Measurements from ENCODE around the gene SRPK2.
"Not testable (repeated sequence)": the region's sequence is repeated elsewhere in the genome, so short reads cannot be mapped to it uniquely, and the experiment has no call there.

SRPK2 gene

DNA sequence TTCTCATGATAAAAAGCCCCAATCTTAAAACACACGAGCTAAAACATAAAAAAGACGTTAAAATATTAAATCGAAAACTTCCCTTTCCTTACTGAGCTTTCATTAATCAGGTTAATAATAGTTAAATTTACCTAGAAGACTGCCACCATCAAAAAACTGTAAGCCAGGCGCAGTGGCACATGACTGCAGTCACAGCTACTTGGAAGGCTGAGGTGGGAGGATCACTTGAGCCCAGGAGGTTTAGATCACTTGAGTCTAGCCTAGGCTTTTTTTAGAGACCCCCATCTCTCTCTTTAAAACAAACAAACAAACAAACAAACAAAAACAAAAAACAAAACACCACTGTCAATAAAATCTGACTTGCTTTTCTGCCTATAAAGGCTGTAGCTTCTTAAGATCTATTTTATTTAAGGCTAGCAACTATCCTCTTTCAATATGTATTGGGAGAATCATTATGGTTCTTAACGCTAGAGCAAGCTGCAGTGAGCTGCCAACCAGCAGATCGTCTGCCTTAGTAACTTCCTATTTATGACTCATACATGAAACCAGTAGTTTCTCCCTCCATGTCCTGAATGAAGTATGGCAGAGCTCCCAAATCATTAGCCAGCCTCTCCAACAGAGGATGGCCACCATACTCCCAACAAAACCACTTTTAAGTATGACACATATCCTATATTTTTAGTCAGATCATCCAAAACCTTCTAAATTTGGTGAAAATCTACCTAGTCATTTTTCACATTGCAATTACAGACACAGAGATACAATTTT is 163.7 kb downstream of the SRPK2 start:
- DNase-seq (ENCODE audit: low read depth), result peak; percentile 76

GRCh38 chr7:105222953-105223352 is 165.8 kb downstream of the SRPK2 start:
- no peak for DNase-seq (ENCODE audit: low read depth)

GRCh38 chr7:105219771-105220160 is 169.0 kb downstream of the SRPK2 start:
- DNase-seq (ENCODE audit: low read depth), result no peak

GRCh38 chr7:105218939-105219770 is 169.6 kb downstream of the SRPK2 start:
- DNase-seq (ENCODE audit: low read depth), result no peak

DNA sequence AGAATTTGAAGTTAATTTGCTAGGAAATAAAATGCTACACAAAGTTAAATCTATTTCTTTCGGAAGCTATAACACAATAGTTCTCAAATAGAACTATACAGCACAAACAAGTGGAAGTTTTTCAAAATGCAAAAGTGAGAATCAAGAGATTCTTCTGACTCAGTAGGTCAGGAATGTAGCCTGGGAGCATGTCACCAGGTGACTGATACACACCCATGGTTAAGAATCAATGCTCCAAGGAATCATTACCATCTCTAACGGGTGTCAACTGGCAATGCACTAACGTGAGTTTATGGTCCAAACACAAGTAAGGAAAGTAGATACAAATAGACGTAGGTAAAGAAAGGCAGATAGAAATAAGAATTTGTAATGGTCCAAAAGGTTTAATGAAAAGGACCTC is 170.5 kb downstream of the SRPK2 start:
- DNase-seq (ENCODE audit: low read depth), result no peak

GRCh38 chr7:105216786-105217185 is 171.9 kb downstream of the SRPK2 start:
- DNase-seq (ENCODE audit: low read depth), result no peak

DNA sequence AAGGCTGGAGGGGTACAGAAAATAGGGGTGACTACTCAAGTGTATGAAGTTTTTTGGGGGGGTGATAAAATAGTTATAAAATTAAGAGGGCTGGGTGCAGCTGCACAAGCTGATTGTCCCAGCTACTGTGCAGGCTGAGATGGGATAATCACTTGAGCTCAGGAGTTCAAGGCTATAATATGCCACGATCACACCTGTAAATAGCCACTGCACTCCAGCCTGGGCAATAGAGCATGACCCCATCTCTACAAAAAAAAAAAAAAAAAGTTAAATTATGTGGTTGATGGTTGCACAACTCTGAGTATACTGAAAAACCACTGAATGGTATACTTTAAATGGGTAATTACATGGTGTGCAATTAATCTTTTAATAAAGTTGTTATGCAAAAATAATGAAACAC is 172.9 kb downstream of the SRPK2 start:
- DNase-seq (ENCODE audit: low read depth), result no peak

DNA sequence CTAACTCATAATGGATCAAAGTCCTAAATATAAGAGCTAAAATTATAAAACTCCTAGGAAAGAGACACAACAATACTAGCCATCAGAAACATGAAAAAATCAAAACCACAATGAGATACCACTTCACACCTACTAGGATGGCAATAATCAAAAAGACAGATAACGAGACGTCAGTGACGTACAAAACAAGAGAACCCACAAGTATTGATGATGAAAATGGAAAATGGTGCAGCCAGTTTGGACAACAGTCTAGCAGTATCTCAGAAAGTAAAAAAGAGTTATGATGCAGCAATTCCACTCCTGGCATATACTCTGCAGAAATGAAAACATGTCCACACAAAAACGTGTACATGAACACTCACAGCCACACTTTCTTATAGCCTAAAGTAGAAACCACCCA is 173.5 kb downstream of the SRPK2 start:
- DNase-seq (ENCODE audit: low read depth), result no peak

- DNase-seq (ENCODE audit: low read depth), result no peak
These were observed 175.1 kb downstream of the SRPK2 start for GRCh38 chr7:105213611-105214010.

DNA sequence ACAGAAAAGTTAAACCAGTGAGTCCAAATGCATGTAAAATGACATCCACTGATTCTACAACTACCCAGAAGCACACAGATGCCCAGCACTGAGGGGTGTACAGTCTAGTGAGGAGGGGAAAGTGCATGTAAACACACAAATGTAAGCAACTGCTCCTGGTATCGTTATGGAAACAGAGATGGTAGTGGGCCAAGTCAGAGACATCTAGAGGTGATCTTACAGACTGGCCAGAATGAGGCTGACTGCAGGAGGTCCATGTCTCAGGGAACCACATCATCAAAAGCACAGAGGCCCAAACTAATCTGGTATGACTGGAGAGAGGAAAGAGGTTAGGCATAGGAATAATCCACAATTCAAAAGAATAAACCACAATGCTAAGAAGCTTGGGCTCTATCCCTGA is 176.5 kb downstream of the SRPK2 start:
- DNase-seq (ENCODE audit: low read depth), result no peak

DNA sequence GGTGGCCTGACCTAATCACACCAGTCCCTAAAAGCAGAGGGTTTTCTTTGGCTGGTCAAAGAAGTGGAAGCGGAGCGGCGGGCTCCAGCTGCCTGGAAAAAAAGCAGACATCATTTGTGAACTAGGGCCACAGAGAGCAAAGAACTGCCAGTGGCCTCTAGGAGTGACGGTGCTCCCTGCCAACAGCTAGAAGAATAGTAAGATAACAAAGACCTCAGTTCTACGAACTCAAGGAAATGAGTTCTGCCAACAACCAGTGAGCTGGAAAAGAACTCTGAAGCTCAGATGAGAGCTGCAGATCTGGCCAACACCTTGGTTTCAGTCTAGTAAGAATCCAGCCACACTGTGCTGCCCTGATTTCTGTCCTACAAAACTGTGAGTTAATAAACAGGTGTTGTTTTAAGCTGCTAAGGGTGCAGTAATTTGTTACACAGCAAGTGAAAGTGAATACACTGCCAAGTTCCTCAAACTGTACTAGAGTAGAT is 178.0 kb downstream of the SRPK2 start:
- DNase-seq (ENCODE audit: low read depth), result no peak

GRCh38 chr7:105209870-105210269 is 178.9 kb downstream of the SRPK2 start:
- no peak for DNase-seq (ENCODE audit: low read depth)

DNA sequence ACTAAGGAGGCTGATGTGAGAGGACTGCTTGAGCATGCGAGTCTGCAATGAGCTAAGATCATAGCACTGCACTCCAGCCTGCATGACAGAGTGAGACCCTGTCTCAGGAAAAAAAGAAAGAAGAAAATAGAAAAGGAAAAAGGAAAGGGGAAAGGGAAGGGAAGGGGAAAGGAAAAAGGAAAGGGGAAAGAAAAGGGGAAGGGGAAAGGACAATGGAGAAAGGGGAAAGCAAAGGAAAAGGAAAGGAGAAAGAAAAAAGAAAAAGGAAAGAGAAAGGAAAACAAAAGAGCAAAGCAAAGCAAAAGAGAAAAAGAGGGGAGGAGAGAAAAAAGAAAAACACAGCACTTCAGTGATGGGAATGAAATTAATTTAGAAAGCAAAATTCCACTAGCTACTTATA is 179.3 kb downstream of the SRPK2 start:
- DNase-seq (ENCODE audit: low read depth), result no peak

- no peak for DNase-seq (ENCODE audit: low read depth)
These were observed 181.7 kb downstream of the SRPK2 start for GRCh38 chr7:105206985-105207384.

DNA sequence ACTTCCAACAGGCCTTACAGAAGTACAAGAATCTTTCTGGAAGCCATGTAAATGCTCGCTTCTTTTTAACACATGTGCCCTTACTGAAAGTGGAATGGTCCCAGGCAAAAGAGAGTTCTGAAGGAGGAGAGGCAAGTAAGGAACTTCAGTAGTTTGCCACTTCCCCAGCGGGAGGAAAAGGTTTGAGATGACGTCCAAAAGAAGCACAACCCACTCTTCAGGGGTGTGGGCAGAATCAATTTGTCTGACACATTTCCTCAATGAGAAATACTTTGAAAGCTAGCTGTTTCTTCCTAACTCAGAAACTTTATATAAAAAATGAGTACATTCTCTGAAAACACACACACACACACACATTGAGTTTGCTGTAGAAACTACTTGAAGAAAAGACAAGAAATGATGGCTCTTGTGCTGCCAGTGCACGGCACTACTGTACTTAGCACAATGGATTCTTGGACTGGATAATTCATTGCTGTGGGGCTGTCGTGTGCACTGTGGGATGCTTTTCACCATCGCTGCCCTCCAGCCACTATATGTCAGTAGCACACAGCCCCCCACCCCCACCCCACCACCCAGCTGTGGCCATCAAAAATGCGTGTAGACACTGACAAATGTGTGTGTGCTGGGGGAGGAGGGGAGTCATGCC is 183.0 kb downstream of the SRPK2 start:
- DNase-seq (ENCODE audit: low read depth), result no peak

GRCh38 chr7:105204953-105205352 is 183.8 kb downstream of the SRPK2 start:
- no peak for DNase-seq (ENCODE audit: low read depth)

GRCh38 chr7:105204520-105204919 is 184.2 kb downstream of the SRPK2 start:
- DNase-seq (ENCODE audit: low read depth), result no peak

- DNase-seq (ENCODE audit: low read depth), result no peak
These were observed 186.1 kb downstream of the SRPK2 start for GRCh38 chr7:105202616-105203015.

- DNase-seq (ENCODE audit: low read depth), result no peak
These were observed 189.3 kb downstream of the SRPK2 start for GRCh38 chr7:105199386-105199785.

DNA sequence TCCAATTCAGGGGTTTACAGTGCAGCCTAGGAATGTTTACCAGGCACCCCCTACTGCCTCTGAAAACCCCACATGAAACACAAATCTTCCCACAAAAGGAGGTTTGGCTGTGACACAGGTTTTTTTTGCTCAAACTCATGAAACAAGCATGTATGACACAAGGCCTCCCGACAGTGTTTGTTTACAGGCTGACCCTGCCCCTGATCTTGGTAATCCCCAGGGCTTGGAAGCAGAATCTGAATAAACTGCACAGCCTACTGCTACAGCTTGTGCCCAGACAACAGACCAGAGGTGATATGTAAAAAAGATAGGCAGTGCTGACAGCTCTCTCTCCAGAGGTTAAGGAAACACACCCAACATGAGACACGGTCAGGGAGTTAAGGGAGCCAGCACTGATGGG is 190.5 kb downstream of the SRPK2 start:
- peak; percentile 37 for DNase-seq (ENCODE audit: low read depth)

GRCh38 chr7:105196473-105196872 is 192.2 kb downstream of the SRPK2 start:
- DNase-seq (ENCODE audit: low read depth), result no peak

GRCh38 chr7:105195891-105196290 is 192.8 kb downstream of the SRPK2 start:
- DNase-seq (ENCODE audit: low read depth), result no peak

DNA sequence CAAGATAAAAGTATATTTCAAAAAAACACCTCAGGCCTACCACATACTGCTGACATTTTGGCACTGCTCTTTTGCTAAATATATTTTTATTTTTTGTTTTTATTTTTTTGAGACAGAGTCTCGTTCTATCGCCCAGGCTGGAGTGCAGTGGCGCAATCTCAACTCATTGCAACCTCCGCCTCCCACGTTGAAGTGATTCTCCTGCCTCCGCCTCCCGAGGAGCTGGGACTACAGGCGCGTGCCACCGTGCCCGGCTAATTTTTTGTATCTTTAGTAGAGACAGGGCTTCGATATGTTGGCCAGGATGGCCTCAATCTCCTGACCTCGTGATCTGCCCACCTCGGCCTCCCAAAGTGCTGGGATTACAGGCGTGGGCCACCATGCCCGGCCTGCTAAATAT is 193.8 kb downstream of the SRPK2 start:
- DNase-seq (ENCODE audit: low read depth), result not testable (repeated sequence)
